HG02885 (cell line): ENCODE results near the gene SENP1.

Source experiments
- ATAC-seq: cut with Tn5 transposase; IDR thresholded peaks from one replicate; pipeline ENCODE4 v1.9.1; 2021; ENCODE audit warnings: mild to moderate bottlenecking; ENCODE audit not compliant: unreplicated experiment, poor library complexity

The SENP1 gene

DNA sequence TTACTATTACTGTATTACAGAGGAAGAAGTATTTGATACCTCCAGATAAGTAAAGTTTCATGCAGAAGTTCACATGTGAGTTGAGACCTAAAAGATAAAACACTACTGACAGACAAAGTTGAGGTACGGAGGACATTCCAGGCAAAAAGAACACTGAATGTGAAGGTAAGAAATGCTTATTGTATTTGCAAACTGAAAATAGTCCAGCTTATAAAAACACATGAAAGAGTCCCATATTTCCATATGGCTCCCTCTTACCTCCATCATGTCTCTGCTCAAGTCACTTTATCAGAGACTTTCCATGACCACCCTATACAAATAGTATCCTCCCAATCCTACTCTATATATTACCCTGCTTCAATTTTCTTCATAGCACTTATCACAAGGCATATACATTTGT lies 35.8 kb downstream of the SENP1 start:
- no peak for ATAC-seq

DNA sequence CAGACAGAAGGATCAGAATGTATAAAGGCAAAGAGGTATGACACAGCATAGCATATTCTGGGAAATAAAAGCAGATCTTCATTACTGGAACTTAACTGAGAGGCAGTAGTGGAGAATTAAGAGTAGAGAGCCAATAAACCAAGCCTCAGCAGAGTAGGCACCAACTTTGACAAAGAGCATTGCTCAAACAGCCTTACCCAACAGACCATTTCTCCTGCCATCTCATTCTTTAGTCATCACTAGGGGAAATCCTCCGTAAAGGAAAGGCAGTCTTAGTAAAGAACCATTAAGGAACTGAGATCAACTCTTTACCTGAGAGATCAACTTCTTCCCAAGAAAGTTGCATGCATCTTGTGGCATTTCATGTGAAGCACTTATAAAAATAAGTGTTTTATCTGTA lies 36.6 kb downstream of the SENP1 start:
- no peak for ATAC-seq

DNA sequence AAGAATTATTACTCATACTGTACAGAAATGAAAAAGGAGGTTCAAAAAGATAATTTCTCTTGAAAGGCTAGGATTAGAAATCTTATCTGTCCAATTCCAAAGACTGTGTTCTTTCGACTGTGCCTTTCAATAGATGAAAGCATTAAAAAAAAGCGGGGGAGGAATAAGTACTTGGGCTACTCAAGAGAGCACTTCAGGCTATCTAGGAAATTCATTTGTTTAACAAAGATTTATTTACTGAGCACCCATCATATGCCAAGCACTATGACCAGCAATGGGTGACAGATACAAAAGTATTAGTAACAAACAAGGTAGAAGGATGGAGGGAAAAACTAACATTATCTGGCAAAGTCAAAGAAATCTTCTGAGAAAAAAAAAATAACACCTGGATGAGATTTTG lies 37.4 kb downstream of the SENP1 start:
- no peak for ATAC-seq

DNA sequence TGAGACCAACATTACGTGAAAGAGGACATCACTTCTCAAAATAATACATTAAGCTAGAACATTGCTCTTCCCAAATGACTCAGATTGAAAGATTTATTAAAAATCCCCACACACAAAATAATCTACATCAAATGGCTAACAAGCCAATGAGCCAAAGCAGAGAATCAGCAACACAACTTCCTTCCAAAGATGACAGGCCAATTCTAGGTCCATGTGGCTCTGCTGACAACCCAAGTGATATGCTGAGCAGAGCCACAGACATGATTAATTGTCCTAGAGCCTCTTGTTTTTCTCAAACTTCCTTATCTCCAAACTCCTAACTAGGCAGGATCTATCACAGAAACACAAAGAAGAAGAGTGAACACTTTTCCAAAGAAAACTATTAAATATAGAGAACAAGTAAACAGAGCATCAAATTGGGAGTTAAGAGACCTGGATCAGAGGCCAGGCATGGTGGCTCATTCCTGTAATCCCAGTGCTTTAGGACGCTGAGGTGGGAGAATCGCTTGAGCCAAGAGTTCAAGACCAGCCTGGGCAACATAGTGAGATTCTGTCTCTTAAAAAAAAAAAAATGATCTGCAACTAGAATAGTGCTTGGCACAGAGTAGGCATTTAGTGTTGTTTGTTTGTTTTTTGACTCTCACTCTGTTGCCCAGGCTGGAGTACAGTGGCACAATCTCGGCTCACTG lies 38.5 kb downstream of the SENP1 start:
- no peak for ATAC-seq

DNA sequence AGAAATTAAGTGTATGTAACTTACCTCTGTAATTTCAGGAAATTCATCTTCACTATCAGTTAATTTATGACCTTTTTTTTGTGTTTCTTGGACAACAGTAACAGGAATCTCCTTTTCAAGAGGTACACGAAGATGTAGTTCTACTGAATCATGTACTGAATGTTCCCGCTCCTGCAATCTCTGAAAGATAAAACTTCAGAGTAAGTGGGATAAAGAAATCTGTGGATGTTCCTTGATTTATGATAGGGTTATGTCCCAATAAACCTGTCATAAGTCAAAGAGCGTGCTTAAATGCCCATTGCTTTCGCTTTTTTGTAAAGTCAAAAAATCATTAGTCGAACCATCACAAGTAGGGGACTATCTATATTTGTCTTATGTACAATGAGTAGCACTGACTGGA lies 40.8 kb downstream of the SENP1 start:
- ATAC-seq, result no peak

DNA sequence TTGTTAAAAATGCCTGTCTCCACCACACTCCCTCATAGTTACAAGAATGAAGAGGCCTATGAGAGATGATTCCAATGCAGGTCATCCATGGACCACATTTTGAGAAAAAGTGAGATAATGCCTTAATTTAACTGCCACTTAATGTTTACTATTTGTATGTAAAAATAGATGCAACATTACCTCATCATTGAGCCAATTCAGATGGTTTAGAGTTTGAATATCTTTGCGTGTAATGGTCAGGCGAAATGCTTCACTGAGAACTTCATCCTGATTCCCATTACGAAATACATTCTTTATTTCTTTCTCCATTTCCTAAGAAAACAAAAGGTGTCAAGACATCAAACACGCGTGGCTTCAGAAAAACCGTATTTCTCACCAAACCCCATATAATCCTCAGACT lies 42.3 kb downstream of the SENP1 start:
- ATAC-seq, result no peak

DNA sequence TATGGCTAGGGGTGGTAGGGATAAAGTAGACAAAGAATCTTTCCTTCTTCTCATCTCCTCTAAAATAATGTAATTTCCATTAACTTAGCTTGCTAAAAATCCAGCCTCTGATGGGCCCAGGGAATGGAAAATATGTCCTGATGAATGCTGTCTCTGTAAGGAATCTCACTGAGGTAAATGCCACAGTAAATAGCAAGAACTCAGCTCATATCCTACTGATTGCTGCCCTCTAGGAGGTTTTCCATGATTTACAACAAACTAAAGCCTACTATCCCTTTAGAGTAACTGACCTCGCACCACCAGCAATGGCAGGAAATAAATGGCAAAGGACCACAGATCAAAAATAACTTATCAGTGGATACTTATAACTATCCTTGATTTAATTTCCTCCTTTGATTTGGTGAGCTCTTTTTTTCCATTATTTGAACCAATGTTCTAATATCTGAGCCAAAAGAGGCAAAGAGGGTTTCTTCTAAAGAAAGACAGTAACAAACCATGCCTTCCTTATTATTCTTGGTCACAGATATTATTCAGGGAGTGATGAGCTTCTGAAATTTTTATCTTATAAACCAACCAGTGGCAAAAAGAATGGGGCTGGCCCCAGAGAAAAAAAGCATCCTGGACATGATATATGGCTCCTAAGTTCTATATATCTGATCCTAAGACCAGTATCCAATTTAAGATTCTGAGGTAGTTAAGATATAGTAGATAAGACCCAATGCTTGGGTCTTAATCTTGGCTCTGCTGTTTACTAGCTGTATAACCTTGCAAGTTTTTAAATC lies 43.8 kb downstream of the SENP1 start:
- no peak for ATAC-seq

DNA sequence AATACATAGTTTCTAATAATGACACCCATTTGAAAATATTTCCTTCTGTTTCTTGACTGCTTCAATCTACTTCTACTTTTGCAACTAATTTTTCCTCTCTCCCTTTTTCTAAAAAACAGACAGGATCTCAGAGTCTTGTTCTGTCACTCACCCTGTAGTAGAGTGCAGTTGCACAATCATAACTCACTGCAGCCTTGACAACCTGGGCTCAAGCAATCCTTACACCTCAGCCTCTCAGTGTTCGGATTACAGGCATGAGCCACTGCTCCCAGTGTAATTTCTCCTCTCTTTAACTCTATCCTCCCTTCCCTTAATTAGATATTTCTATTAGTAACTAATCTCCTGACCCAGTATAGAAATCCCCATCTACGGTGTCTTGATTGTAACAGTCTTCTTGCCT lies 45.4 kb downstream of the SENP1 start:
- no peak for ATAC-seq

DNA sequence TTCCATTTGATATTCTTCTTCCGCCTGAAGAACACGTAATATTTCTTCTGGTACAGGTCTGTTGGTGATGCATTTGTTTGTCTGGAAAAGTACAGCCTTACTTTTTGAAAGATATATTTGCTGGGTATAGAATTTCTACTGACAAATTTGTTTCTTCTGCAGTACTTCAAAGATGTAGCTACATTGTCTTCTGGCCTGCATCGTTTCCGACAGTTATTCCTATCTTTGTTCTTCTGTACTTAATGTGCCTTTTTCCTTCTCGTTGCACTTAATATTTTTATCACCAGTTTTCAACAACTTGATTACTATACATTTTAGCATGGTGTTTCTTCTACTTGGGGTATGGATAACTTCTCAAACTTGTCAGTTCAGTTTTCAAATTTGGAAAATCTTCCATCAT lies 47.1 kb downstream of the SENP1 start:
- no peak for ATAC-seq

DNA sequence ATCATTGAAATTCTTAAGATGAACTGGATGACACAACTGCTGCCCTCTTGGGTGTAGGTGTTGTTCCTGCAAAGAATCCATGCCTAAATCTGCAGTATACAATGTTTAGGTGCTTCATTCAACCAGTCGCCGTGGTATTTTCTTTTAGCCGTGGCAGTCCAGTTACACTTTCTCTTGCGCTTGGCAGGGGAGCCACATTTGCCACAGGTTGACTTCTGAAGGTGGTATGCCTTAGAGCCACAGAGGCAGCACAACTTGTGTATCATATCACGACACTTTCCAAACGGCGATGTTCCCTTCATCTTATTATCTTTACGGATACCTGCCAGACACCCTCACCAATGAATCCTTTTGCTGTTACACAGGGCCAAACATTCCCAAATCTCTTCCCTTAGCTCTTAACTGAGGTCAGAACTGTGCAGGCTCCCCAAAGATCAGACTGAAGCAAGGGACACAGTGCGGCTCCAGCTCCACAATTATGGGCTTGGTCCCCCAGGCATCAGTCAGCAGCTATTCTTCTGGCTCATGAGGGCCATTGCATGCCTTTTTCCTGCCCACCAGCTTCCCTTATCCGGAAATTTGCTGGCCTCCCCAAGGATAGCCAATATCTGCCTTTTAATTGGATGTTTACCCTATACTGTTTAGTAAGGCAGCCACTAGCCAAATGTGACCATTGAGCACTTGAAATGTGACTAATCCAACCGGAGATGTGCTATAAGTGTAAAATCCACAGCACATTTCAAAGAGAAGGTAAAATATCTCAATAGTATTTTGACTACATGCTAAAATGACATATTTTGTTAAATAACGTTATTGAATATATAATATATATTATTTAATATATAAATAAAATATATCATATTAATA lies 50.7 kb downstream of the SENP1 start:
- ATAC-seq, result no peak

DNA sequence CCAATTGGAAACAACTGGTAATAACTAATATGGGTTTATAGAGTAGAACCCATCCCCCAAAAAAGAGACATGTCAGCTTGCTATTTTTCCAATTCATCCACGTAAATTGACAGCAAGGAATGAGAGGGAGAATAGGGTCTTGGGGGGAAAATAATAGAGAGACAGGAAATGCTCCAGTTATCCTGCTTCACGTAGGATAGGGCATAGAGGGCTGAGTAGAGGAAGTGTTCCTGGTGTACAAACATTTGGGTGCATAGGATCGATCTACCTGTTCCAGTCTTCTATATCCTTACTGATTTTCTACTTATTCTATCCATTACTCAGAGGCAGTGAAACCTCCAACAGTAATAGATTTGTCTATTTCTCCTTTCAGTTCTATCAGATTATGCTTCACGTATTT lies 52.0 kb downstream of the SENP1 start:
- ATAC-seq, result no peak

DNA sequence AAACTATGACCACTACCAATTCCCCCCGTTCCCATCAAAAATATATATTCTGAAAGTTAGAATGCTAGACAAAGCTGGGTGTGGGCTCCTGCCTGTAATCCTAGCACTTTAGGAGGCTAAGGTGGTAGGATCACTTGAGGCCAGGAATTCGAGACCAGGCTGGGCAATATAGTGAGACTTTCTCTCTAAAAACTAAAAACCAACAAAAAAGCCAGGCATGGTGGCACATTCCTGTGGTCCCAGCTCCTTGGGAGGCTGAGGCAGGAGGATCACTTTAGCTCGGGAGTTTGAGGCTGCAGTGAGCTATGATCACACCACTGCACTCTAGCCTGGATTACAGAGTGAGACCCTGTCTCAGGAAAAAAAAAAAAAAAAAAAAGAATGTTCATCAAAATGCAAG lies 52.8 kb downstream of the SENP1 start:
- no peak for ATAC-seq

DNA sequence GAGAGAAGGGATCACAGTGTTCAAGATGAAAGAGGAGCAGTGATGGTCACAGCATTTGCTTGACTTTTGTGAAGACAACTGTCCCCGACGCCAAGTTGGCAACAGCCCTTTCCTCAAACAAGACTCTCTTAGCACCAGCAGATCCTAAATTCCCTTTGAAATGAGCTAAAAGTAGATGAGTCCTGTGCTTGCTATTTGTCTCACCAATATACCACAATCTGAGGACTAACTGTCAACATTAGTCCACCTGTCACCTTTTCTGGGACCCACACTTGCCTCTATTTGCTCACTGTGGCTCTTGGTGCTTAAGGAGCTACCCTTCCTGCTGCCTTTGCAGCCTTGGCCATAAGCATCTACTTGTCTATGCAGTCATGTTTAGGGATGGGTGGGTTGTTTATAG lies 54.2 kb downstream of the SENP1 start:
- no peak for ATAC-seq

DNA sequence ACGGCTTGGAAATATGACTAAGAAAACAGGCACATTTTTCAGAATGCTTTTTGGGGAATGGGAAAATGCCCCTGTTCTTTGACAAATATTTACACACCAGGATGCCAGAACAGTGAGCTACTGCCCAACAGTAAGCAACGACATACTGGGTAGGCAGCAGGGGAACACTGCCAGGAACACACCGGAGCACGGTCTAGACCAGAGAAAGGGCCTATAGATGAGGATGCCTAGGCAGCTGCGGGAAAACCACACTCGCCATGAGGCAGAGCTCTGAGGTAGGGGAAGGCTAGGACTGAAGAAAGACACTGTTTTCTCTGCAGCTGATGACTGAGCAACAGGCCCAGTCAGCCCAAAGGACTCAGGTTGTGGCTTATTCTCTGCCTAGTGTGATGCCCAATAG lies 55.7 kb downstream of the SENP1 start:
- no peak for ATAC-seq

DNA sequence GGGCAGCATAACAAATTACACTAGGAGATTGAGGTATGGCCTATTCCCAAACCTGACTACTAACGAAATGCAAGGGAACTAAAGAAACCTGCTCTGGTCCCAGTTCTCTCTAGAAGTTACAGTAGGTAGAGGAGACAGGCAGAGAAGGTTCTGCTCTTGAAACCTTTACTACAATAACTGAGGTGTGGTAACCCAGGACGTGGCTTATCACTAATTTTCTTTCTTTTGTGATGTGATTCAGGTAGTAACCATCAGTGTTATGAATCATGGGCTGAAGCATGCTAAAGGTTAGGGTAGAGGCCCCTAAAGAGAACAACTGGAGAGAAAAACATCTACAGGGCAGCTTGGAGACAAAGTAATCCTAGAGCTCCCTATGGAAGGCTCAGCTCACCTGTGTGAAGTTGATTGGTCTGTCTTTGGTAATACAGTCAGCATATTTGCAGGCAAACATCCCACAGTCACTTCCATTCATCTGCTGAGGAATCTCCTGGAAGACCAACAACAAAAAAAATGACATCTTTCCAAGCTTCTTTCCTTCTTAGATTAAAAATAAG lies 59.8 kb downstream of the SENP1 start:
- no peak for ATAC-seq

DNA sequence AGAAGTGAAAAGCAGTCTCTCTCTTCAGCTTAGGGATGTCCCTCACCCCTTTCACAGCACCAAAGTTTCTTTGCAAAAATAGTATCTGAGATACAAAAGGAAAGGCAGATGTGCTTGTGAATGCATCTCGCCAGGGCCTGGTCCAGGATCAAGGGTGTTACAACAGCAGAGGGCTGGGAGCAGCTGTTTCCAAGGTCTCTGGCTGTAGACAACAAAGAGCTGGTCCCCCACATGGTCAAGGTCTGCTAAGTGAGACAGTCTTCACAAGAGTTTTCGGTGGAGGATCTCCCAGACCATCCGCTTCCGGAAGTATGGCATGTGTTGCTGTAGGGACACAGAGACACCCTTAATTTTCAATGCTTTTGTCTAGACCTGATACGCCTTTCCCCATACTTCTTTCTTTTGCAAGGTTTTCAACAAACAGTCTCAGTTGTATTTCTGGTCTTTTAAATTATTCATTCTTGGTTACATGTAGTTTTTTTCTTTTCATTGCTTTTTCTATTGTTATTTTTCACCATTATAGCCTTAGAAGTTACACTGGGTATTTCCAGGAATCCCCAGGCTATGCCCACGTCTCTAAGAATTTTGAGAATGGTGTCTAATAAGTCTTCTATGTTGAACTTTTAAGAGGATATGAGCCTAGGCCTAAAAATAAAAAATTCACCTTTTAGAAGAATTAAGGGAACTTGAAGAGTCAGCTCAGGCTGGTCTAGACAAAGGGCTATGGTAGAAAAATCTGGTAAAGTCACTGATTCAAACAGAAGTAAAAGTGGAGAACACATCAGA lies 60.6 kb downstream of the SENP1 start:
- ATAC-seq, result no peak

DNA sequence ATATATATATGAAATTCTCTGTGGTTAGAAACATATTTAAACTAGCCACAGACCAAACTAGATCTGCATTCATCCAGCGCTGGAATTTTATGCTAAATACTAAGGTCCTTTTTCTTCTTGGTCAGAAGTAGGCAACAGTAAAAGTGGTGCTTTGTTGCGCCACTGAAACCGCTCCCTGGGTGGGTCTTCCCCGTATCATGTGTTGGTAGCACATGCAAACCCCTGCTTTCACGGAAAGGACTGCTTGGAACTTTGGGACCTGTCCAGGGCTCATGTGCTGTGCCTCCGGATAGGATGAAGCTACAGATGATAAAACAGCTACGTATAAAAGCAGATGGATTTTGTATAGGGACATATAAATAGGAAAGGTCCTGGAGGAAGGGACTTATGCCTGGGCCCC lies 61.5 kb downstream of the SENP1 start:
- no peak for ATAC-seq

DNA sequence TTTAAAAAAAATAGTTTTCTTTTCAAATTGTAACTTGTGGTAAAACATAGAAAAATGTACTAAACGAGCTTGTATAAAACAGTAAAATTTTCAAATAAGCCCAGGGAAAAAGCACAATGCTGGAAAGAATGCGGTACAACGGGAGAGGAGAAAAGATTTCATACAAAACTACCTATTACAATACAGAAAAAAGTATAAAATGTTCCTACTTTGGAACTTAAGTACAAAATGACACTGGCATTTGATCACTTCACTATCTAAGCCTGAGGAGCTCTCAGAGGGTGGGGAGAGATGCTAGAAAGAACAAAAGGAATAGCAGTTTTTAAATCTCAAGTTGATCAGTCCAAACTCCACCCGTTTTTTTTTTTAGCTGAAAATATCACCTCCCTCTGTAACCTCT lies 62.1 kb downstream of the SENP1 start:
- ATAC-seq, result no peak

DNA sequence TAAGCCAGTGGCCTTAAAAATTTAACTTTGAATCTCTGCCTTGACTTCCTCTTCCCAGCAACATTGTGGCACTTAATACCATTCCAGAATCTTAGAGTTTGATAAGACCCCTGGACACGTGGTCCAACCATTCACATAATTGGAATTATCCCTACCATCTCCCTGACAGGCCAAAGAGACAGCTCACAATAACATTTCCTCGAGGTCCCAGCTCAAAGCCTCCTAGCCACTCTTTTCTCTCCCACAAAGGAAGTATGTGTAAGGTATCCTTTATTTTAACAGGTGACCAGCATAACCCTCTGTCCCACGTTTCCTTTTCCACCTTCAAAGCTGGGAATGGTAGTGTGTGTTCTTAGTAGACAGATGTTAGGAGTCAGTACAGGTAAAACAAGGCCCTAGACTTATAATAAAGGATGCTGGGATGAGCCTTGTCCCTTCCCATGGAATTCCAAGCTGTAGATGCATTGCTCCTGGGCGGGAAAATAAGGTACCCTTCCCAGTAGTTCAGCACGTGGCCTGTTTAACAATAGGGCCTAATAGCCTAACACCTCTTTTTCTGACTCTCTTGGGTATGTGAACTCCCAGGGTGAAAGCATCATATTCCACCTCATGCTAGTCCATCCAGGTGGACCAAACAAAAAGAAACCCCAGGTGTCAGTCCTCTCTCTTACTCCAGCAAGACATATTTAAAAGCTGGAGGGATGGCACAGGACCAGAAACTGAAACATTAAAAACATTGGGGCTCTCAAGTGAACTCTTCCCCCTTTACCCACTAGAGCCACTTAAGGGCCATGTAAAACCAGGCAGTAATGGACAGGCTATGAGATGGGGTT lies 64.1 kb downstream of the SENP1 start:
- ATAC-seq, result no peak
